ENCODE results near the gene SPRED2. TPM values are rescaled to one million over a fixed set of nuclear protein-coding genes. Genes with fewer than 3 reads are reported as not detected.

The SPRED2 gene
- total RNA-seq, 1 donor from 2014 or later, result 18.4 TPM

DNA sequence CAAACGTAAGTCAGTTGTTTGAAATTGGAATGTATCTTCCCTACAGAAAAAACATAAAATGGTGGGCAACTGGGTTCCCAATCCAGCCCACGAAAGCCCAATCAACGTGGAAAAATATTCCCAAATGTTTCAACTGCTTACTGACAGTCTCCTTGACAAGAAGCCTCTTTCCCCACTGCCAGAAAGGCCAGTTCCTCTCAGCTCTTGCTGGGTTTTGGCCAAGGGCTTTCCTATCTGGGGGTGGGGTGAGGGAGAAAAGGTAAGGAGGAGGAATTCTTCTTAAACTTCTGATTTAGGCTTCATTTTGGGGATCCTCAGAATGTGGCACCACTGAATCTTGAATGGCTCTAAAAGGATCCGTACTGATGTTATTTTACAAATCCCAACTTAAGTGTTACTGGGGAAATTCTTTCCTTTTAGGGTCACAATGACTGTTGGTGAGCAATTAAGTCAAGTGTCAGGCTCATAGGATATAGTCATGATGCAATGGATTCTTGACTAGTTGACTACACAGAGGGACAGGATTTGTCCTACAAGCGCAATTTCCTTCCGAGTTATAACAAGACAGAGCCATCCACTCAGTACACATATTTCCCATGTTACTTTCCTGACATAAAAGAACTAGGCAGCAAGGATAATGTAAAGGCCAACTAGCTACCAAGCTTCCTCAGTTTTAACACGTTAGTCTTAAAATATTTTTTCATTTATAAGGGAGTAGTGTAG is 73.6 kb downstream of the SPRED2 start:
- Histone ChIP-seq H3K4me1 (peaks cover 63% of the 10 kb centered on the region), H3K27me3 (no peaks in the 10 kb centered on the region), H3K9me3 (no peaks in the 10 kb centered on the region), H3K4me3 (no peak overlapping the region), H3K36me3 (no peaks in the 10 kb centered on the region), H3K27ac (peak overlapping the region; percentile 33)
- intact Hi-C loops (cut with DNase I), result no loop called here
- DNase-seq (ENCODE audit: extremely low spot score in 2 of 2), result no peak
- no peak for TF ChIP-seq POLR2AphosphoS5 (IDR thresholded peaks at IDR 0.05; ENCODE audit: insufficient read depth in 1 of 2, low read depth in 1 of 2)
- TF ChIP-seq, protein P1, sequence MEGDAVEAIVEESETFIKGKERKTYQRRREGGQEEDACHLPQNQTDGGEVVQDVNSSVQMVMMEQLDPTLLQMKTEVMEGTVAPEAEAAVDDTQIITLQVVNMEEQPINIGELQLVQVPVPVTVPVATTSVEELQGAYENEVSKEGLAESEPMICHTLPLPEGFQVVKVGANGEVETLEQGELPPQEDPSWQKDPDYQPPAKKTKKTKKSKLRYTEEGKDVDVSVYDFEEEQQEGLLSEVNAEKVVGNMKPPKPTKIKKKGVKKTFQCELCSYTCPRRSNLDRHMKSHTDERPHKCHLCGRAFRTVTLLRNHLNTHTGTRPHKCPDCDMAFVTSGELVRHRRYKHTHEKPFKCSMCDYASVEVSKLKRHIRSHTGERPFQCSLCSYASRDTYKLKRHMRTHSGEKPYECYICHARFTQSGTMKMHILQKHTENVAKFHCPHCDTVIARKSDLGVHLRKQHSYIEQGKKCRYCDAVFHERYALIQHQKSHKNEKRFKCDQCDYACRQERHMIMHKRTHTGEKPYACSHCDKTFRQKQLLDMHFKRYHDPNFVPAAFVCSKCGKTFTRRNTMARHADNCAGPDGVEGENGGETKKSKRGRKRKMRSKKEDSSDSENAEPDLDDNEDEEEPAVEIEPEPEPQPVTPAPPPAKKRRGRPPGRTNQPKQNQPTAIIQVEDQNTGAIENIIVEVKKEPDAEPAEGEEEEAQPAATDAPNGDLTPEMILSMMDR (IDR thresholded peaks at IDR 0.05), result no peak

DNA sequence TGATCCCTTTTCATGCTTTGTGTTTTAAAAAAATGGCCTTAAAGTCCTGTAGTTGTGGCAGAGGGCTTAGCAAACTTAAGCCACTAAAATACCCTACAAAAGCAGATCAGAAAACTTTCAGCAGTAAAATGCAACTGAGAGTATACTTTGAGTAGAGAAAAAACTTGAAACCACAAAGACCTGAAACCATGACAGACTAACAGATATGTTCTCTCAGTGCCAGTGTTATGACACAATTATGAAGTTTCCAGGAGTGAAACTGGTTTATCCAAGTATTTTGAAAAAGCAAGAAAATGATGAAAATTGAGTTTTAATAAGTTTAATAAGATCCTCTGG is 74.5 kb downstream of the SPRED2 start:
- no peak for TF ChIP-seq POLR2AphosphoS5 (IDR thresholded peaks at IDR 0.05; ENCODE audit: insufficient read depth in 1 of 2, low read depth in 1 of 2)
- no peak for TF ChIP-seq POLR2A (IDR thresholded peaks at IDR 0.05)
- TF ChIP-seq, protein P1 (IDR thresholded peaks at IDR 0.05), result no peak
- no peak for DNase-seq (ENCODE audit: extremely low spot score in 2 of 2)

DNA sequence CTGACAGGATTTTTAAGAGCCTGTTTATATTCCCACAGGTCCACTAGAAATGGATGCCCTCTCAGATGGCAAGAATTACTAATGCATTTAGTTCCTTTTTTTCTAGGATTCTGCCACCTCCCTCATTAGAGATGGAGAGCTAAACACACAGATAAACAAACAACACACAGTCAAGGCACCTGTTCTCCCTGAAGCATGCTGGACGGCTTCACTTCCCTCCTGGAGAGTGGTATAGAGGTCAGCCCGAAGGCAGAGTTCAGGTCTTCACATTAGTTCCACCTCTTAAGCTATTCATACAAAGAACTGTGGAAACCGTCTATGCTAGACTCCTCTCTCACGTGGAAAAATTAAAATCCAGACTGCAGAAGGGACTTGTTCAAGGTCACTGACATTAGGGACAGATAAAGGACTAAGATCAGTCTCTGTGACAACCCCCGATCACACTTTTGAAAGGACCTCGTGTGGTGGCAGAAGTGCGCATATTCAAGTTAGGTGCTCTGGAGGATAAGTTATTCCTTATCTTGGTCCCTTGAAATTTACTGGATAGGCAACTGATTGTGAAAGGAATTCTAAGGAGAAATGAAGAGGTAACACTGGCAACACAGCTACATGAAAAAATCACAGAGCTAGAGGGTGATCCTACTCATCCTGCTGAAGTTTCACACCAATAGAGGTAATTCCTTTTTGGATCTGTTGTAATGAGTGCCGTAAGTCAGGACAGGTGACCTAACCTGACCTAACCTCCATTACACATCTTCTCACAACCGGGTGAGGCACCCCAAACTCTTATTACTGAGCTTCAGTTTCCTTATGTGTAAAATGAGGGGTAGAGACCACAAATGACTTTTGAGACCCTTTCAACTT is 75.1 kb downstream of the SPRED2 start:
- Histone ChIP-seq H3K36me3 (no peaks in the 10 kb centered on the region), H3K4me3 (no peak overlapping the region), H3K9me3 (no peaks in the 10 kb centered on the region), H3K27ac (no peak overlapping the region), H3K27me3 (no peaks in the 10 kb centered on the region), H3K4me1 (peaks cover 60% of the 10 kb centered on the region)
- intact Hi-C loops (cut with DNase I), result no loop called here
- DNase-seq (ENCODE audit: extremely low spot score in 2 of 2), result no peak
- TF ChIP-seq, protein P1 (IDR thresholded peaks at IDR 0.05), result no peak
- TF ChIP-seq POLR2A (IDR thresholded peaks at IDR 0.05) (no peak), POLR2AphosphoS5 (IDR thresholded peaks at IDR 0.05; ENCODE audit: insufficient read depth in 1 of 2, low read depth in 1 of 2) (no peak)

More for the DNA sequence above, 74.5 kb downstream of the SPRED2 start:
- H3K4me1 ChIP-seq, result peaks cover 60% of the 10 kb centered on the region
- no peak overlapping the region for H3K27ac ChIP-seq
- H3K4me3 ChIP-seq, result no peak overlapping the region
- intact Hi-C loops (cut with DNase I), result no loop called here
- no peaks in the 10 kb centered on the region for H3K36me3 ChIP-seq
- H3K9me3 ChIP-seq, result no peaks in the 10 kb centered on the region
- no peaks in the 10 kb centered on the region for H3K27me3 ChIP-seq

DNA sequence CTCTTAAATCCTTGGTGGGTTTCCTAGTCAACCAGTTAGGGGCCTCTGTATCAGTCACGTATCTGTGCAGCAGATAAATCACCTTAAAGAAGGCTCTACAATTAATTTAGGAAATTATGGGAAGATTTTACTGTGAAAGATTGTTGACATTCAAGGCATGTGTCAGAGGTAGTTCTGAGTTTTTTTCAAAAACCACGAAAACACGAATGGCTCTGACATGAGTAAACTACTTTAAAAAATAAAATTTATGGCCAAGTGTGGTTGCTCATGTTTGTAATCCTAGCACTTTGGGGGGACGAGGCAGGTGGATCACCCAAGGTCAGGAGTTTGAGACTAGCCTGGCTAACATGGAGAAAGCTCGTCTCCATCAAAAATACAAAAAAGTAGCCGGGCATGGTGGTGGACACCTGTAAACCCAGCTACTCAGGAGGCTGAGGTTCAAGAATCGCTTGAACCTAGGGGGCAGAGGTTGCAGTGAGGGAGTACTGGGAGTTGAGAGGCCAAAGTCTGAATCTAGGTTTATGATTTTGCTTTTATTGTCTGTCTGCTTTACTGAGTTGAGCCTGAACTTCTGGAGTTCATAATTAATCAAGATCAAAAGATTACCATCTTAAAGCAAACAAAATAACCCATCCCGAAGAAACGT is 77.1 kb downstream of the SPRED2 start:
- no peak overlapping the region for H3K4me3 ChIP-seq
- H3K4me1 ChIP-seq, result peaks cover 58% of the 10 kb centered on the region
- DNase-seq (ENCODE audit: extremely low spot score in 2 of 2), result no peak
- H3K36me3 ChIP-seq, result no peaks in the 10 kb centered on the region
- intact Hi-C loops (cut with DNase I), result no loop called here
- no peak overlapping the region for H3K27ac ChIP-seq
- no peaks in the 10 kb centered on the region for H3K9me3 ChIP-seq
- TF ChIP-seq, protein P1 (IDR thresholded peaks at IDR 0.05), result no peak
- TF ChIP-seq POLR2AphosphoS5 (IDR thresholded peaks at IDR 0.05; ENCODE audit: insufficient read depth in 1 of 2, low read depth in 1 of 2) (no peak), POLR2A (IDR thresholded peaks at IDR 0.05) (no peak)
- H3K27me3 ChIP-seq, result no peaks in the 10 kb centered on the region

Measured in vagina (tissue), 2 donors.